GM18498 (cell line): ENCODE results near the gene PTPRD.

Experiments used
- ATAC-seq: cut with Tn5 transposase; IDR thresholded peaks from one replicate; pipeline ENCODE4 v1.9.1; 2021; ENCODE audit warnings: mild to moderate bottlenecking, moderate library complexity; ENCODE audit not compliant: unreplicated experiment

Gene PTPRD

DNA sequence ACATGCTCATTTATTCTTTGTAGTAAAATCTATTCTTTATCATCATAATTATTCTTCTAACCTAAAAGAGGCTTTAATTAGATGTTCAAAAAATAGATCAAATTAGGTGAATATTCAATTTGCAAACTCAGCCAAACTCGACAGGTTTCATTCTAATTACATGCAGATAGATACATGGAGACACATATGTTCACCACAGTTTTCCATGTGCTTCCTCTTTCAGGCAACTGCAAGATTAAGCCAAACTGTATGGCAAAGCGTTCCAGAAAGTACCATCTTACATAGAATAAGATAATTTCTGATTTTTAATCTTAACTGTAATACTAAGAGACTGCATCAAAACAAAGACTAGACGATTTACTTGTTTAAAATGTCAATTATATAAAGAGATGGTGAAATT, 1944.6 kb downstream of the PTPRD start:
- no peak for ATAC-seq

DNA sequence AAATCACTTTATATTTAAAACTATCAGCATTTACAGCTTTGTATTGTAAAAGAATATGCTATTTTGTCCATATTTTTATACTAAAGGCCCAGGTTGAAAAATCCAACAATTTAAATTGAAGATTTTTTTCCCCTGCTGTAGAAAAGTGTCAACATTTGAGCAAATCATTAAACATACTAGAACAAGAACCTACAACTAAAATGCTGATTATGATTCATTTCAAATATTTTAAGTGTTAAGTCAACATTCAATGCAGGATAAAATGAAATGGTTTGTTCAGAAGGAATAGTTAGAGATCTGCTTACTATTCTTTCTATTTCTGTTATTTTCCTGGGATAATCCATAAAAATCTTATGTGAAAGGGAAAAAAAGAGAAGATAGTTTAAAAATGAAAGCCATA, 1946.7 kb downstream of the PTPRD start:
- no peak for ATAC-seq

DNA sequence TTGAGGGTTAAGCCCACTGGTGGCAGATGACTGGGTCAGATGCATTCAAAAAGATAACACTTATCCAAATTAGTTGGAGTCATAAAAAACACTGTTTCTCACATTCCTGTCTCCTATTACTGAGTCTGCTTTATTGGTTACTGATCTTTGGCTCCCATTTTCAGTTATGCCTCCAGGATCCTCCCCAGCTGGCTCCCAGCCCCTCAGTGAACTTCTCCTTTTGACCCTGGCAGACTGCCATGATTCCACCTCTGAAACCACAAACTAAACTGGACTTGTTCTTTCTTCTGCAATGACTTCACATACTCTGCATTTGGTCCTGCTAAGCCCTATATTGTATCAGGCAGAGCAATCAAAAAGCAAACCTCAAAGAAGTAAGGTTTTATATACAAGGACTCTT, 1952.4 kb downstream of the PTPRD start:
- no peak for ATAC-seq

DNA sequence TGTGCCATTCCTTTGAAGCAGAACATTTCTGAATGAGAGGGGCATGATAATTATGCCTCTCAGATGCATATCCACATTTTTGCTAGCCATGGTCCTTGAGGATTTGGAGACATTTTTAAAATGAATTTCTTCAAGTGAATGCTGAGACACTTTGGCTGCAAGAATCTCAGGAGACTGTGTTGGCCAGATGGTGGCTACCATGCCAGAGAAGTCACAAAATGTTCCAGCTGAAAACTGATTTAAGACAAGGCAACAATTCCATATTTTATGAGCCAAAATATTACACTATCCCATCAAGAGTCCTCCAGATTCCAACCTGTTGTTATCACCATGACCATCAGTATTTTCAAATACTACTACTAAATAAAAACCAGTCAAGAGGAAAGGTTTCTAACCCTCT, 1953.7 kb downstream of the PTPRD start:
- ATAC-seq, result no peak

DNA sequence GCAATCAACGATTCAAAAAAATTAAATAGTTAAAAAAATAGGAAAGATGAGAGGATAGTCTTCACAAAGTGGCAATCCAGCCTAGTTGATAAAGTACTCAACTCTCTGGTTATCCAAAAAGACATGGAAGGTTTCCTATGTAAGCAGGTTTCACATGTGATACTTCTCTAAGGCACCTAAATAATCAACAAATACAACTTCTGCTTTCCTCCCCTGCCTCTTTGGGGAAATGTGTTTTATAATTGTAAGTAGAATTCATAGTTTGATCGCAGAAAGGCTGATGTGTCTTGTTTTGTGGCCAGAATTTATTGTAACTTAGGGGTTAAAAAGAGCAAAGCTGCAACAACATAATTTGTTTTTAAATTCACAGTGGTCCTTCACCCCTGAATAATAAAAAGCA, 1957.7 kb downstream of the PTPRD start:
- no peak for ATAC-seq

DNA sequence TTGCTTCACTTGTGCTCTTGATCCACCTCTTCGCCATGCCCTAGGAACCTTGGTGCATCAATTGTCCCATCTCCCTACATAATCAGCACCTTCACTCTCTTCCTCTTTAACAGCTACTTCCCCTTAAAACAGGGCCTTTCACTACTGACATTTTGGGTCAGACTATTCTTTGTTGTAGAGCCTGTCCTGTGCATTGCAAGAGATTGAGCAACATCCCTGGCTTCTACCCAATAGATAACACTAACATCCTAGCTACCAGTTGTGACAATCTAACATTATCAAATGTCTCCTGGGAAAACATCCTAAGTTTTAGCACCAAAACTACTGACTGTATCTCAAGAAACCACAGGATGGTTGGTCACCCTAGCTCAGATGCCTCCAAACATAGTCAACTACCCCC, 1958.9 kb downstream of the PTPRD start:
- no peak for ATAC-seq

DNA sequence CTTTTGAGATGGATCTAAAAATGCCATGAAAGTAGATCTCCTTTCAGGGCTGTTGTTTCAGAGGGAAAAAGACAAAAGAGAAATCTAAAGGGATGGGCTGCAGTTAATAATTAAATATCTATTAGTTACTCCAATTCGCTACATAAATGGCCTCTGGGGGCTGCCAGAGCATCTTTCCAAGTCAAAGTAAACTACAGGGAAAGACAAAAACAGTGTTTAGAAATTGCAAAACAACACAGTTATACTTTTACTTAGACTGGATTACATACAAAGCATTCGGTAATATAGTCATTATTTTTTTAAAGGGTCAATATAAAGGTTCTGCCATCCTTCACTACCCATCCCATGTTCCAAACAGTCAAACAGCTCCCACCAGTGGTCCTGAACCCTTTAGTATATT, 1959.7 kb downstream of the PTPRD start:
- no peak for ATAC-seq

DNA sequence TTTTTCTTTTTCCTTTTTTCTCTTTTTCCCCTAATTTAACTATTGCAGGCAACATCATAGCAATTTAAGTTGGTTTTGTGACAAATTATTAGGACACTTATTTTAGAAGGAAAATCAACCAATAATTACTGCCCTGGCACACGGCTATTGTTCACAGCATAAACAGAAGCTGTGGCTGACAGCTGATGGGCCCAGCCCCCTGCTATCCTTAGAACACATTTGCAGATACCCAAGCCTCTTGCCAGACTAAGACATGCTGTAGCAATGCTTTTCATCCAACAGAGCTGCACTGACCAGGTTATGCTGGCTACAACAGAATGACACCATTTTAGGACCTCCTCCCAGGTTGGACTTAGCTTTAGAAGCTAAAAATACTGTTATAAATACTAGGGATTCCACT, 1960.5 kb downstream of the PTPRD start:
- ATAC-seq, result no peak

DNA sequence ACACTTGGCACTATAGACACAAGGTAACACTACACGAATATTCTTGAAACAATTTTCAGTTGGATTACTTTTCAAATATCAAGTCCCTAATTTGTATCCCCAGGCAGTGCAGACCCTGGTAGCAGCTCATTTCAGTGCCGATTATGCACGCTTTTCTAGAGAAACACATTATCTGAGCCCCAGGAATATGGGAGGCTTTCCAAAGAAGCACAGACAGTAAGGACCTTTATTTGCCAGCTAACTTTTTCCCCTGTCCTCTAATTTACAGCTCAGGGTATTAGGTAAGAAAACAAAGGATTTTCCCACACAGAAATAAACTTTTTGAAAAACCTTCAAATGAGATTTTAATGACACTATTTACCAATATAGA, 1961.0 kb downstream of the PTPRD start:
- no peak for ATAC-seq

DNA sequence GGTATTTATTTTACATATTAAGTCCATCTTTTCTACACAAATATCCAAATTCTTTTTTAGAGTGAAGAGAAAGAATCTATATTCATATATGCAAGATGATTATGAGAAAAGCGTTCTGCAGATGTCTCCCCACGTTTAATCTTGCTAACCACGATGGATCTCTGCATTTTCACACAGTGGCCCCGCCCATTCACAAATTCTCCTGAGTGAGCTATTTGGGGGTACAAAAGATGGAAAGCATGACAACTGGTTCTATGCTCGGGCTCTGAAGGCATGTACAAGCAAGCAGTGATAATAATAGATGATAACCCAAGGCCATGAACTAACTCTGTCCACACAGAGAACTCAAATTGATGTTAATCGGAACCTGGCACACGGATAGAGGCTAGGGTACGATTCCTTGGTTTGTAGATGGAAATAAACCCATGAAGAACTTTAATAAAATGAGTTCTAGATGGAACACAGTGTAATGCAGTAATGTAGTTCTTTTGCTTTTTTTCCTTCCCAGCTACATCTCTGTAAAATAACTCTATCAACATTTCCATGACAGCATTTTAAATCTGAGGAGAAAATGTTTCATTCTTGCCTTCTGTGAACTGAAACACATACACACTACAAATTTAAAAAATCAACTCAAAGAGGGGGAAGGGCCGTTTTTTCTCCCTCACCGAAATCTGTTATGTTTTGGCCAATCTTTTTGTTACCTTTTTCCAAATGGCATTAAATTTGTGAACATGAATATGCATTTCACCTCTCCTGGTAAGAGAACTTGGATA, 1961.5 kb downstream of the PTPRD start:
- no peak for ATAC-seq

DNA sequence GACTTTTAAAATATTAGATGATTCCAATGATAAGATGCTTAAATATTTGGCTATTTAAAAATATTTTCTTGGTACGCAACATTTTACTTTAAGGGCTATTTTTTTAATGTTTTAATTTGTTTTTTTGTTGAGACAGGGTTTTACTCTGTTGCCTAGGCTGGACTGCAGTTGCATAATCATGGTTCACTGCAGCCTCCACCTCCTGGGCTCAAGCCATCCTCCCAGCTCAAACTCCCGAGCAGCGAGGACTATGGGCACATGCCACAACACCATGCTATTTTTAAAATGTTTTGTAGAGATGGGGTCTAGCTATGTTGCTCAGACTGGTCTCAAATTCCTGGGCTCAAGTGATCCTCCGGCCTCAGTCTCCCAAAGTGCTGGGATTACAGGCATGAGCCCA, 1963.0 kb downstream of the PTPRD start:
- ATAC-seq, result no peak

DNA sequence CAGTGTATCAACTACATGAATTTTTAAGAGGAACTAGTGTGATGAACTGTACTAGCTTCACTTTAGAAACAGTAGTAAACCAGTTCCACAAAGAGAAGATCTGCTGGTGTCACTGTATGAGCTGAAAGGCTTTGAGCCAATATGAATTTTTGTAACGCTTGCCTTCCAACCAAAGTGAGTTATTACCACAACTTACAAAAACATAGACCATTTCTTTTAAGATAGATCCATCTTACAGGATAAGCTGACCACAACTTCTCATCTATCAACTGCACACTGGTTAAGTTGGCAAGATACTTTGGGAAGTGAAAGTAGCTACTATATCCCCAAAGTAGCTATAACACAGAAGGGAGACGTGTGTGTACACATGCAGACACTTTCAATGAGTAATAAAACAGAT, 1963.6 kb downstream of the PTPRD start:
- ATAC-seq, result no peak

DNA sequence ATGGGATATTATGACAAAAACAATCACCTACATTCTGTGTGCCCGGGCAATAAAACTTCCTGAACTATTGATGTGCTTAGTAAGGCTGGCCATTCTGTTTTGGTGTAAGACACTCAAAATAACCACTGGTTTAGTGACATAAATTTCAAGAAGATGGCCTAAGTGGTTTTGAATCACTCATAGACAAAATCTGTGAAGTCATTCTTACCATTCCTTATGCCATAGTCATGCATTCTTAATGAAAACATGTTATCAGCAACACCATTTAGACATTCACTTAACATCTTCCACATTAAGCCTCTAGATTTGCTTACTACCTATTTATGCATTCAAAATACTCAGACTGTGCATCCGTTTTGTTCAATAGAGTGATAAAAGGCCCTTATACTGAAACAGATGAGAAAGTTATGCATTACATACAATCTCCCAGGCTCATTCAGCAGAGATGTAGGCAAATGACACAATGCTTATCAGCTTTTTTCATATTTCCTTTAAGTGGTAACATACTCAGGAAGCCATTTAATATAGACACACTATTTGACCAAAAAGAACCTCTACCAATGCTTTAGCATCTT, 1964.4 kb downstream of the PTPRD start:
- ATAC-seq, result no peak

DNA sequence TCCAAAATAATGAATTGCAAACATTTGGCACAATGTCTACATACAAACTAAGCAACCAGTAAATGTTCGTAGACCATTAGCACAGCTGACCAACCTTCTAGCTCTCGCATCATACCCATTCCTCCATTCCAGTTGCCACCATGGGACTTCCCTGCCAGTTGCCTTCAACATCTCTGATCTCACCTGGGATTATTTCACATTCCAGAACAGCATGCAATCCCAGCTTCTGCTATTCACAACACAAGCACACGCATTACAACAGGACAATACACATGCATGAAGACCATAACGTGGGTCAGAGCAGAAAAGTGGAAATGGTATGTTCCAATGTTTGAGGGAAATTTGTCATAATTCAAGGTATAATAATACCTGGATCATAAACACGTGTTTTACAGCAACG, 1965.0 kb downstream of the PTPRD start:
- no peak for ATAC-seq

DNA sequence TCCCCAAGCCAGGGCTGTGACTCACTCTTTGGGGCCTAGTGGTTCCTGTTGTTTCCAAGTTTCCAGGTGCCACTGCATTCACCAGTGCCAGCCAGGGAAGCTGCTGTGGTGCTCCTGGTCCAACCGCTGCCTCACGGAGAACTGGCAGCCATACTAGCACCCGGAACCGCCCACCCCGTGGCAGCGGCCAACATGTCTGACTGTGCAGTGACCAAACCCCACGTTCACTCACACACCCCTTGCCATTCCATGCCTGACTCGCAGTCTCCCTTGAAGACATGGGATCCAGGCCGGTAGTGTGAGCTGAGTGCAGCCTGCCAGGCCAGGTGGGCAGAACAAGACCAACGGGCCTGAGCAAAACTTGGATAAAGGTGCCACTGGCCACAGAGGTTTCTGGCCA, 1968.2 kb downstream of the PTPRD start:
- ATAC-seq, result no peak

DNA sequence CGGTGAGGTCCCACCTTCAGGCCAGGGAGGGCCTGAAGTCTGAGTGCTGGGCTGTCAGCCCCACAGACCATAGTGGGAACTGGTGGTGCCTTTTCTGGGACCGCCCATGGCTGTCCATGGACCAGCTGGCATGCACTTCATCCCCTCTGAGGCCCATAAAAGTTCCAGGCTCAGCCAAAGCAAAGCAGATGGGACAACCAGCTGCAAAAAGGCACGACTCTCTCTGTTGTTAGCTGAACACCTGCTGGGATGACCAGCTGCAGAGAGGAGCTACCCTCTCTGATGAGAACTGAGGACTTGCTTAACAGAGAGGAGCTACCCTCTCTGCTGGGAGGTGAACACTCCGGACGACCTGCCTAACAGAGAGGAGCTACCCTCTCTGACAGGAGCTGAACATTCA, 1968.9 kb downstream of the PTPRD start:
- no peak for ATAC-seq

DNA sequence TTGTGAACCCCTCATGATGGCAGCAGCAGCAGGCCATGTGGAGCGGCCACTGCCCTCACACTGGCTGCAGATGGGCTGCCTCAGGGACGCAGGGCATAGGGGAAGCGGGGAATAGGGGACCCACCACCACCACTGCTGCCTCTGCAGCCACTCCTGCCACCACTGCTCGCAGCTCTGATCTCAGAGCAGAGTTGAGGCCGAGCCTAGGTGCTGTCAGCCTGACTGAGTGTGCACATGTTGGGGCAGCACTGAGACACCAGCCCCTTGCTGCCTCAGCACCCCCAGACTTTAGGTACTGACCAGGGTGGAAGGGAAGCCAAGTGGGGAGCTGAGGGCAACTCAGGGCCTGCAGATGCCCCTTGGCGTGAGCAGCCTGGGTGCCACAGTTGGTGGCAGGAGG, 1969.3 kb downstream of the PTPRD start:
- no peak for ATAC-seq

DNA sequence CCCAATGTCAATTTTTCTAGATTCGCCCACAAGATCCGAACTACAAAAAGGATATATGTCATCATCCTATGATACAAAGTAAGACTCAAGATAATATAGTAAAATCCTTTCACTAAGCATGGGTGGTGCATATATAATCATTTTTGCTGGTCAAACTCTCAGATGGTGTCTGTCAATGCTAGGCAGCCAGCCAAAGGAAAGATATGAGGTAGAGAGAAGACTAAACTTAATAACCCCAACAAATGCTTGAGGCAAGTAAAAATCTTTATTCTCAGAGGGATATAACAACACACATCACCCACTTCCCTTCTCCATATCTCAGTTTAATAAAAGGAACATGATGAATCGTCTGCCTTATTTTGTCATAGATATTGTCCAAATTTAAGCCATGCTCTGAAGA, 1972.0 kb downstream of the PTPRD start:
- ATAC-seq, result no peak

DNA sequence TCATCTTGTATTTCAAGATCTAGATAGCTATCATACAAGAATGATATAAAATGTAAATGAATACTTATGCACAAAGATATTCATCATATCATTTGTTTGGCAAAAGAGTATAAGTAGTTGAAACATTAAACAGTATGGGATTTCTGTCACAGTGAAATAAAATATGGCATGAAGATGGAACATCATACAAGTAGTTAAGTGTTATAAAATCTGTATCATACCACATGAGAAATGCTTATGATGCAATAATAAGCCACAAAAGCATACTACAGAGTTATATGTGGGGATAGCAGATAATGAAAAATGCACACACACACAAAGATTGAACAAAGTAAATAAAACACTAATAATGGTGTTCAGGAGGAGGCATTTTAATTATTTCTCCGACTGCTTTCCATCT, 1975.2 kb downstream of the PTPRD start:
- ATAC-seq, result no peak

DNA sequence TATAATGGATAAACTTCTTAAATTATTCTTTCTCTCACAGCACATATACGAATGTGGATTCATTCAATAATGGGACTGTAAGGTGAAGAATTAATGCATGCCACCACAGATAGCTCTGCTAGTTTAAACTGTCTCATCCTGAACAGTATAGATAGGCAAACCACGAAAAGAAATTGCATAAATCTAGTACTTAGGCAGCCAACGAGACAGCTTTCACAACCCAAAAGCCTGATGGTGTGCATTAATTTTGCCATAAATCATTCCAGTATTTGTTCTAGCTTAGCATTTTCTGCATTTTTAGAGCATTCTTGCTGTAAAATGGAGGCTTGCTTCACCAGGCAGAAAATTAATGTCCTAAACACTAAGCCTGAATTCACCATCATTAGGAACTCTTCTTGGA, 1979.0 kb downstream of the PTPRD start:
- no peak for ATAC-seq

DNA sequence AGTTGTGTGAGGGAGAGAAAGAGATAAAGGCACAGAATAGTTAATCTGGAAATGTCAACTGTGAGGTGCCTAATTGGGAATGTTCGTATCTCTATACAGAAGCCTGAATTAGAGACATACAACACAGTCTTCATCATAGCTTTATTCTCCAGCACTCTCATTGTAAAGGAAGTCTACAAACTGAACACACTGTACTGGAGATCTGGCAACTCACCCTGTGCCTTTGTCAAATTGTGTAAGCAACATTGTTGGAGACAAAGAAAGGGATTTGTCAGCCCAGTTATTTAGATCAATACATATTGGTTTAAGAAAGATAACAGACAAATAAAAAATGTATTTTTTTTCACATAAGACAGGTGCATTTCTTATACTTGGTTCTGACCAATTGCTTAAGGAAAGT, 1980.3 kb downstream of the PTPRD start:
- no peak for ATAC-seq

DNA sequence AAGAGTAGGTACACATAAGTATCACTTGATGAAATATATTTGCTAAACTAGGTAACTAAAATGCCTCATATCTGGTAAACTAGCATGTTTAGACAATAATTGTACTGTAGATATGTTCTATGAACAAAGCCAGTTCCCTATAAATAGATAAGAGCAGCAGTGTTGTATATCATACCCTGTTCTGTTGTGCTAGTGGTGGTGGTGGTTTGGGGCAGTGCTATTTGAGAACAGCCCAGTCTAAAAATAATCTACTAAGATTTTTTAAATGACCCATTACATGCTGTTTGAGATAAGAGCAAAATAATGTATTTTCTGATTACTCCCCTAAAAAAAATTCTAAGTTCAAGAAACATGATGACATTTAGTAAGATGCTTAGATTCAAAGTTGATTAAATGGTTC, 1984.0 kb downstream of the PTPRD start:
- ATAC-seq, result no peak
